Measurements from ENCODE around the gene RFX3.

RFX3 gene

GRCh38 chr9:3262826-3263529, 262.8 kb downstream of the RFX3 start:
- DNase-seq: no peak

GRCh38 chr9:3261484-3261883, 264.3 kb downstream of the RFX3 start:
- no peak for DNase-seq

DNA sequence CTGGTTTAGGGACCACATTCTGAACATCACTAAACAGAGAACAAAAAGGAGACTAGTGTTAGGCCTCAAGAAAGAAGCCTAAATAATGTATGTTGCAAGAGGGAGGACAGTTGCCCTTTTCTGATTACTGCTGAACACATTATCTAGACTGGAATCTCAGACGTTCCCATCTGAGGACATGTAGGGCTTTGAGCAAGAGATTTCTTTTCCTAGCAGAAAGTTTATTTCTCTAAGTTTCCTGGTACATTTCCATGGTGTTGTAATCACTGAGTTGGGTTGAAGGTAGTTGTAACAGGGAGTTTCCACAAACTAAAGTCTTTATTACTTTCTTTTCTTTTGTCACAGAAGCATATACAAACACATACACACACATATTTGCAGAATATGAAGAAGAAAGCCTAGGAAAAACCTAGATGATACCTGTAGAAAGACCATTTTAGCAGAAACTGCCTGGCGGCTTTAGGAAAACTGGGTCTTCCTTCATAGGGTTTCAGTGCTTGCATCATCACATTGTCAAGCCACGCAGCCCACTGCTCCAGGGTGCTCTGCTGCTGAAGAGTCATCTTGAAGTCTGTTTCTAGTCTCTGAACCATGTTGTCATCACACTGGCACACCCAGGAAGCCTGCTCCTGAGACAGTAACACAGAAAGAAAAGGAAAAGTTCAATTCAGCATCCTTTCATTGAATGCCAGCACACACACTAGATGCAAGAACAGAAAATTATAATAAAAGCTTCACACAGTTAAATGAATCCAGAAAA, 269.1 kb downstream of the RFX3 start:
- DNase-seq: no peak

DNA sequence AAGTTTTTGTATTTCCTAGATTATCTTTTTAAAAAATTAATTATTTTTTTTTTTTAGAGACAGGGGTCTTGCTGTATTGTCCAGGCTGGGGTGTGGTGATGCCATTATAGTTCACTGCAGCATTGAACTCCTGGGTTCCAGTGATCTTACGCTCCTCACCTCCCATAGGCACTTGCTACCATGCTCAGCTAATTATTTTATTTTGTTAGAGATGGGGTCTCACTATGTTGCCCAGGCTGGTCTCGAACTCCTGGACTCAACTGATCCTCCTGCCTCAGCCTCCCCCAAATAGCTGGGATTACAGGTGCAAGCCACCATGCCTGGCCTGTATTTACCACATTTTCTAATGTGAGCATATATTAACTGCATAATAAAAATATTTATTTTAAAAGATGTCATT, 274.5 kb downstream of the RFX3 start:
- no peak for DNase-seq

DNA sequence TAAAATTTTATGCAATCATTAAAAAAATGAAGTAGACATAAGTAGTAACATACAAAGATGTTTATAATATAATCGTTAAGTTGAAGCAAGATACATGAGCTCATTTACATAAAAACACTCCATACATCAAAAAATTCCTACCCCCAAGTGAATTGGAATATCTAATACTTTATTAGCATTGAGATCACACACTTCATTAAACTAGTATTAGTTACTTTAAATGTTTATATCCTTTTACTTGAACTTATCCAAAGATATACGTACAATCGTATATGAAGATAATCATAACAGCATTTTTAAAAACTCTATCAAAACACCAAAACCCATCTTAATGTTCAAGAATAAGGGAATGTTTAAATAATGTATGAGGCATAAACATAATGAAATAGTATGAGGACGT, 275.1 kb downstream of the RFX3 start:
- no peak for DNase-seq

GRCh38 chr9:3247211-3247610, 278.6 kb downstream of the RFX3 start:
- DNase-seq: no peak

DNA sequence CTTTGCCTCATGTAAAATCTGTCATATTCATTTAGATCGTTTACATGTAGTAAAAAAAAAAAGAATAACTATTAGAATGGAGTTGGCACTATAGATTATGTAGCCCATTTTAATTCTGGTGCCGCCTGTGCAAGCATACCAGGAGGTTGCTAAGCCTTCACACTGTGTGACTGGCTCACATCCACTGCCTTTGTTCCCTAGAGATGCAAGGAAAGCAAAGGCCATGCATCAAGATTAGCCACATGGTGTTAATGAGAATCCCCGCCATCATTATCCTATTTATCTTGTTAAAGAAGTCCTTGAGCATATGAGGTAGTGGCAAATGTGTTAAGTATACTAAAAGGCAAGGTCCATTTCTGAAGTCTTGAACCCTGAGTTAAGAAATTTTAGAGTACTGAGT, 279.6 kb downstream of the RFX3 start:
- no peak for DNase-seq

- DNase-seq: no peak
Measured at GRCh38 chr9:3244963-3245653, 280.7 kb downstream of the RFX3 start.

GRCh38 chr9:3243683-3244082, 282.1 kb downstream of the RFX3 start:
- peak; percentile 3 for DNase-seq

- no peak for DNase-seq
Measured at GRCh38 chr9:3241290-3241689, 284.5 kb downstream of the RFX3 start.

GRCh38 chr9:3240656-3241268, 285.0 kb downstream of the RFX3 start:
- peak; percentile 42 for DNase-seq

GRCh38 chr9:3239240-3239639, 286.6 kb downstream of the RFX3 start:
- no peak for DNase-seq

- no peak for DNase-seq
Measured at GRCh38 chr9:3238236-3238635, 287.6 kb downstream of the RFX3 start.

- DNase-seq: no peak
Measured at GRCh38 chr9:3237121-3237520, 288.7 kb downstream of the RFX3 start.

DNA sequence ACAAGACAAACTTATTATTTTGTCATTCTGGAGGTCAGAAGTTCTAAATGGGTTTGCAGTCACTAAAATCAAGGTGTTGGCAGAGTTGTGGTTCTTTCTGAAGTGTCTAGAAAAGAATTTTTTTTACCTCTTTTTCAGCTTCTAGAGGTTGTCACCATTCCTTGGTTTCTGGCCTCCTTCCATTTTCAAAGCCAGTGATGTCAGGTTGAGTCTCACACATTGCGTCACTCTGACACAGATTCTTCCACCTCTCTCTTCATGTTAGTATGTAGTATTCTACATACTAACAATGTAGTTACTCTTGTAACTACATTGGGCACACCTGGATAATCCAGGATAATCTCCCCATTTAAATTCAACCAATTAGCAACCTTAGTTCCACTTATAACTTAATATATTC, 290.3 kb downstream of the RFX3 start:
- DNase-seq: no peak

DNA sequence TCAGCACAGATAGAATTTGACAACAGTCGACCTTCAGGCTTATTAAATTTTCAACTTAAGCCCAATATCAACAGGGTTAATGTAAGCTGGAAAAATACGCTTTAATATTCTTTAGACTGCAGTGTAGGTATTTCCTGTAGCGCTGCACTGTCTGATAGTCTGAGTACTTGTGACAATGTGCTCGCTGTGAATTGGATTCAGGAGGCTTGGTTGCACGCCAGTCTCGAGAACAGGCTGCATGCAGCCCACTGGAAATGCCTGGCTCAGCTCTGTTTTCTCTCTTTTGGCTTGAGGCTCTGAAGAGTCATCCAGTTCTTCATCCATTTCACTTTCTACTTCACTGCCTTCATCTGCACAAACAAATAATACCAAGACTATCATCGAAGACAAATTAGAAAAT, 300.9 kb downstream of the RFX3 start:
- DNase-seq: no peak

GRCh38 chr9:3215658-3216057, 310.1 kb downstream of the RFX3 start:
- DNase-seq: no peak

DNA sequence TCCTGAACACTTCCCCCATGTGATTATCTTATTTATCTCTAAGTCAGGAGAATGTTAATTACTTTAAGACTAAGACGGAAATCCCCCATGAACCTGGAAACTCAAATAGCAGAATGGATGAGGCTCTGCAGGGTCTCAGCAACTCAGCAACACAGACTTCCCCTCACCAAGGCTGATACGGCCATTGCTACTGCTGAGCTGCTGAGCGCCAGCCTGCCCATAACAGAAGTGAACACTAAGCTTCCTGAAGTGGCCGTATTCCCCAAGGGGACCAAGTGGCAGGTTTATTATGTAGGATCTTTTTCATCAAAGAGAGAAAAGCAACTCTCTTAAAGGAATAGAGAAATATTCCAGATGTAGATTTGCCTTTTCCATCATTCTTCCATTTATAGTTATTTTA, 311.1 kb downstream of the RFX3 start:
- DNase-seq: no peak

GRCh38 chr9:3205421-3206095, 320.2 kb downstream of the RFX3 start:
- DNase-seq: no peak

- DNase-seq: no peak
Measured at GRCh38 chr9:3200331-3200774, 325.4 kb downstream of the RFX3 start.

- no peak for DNase-seq
Measured at GRCh38 chr9:3193791-3194190, 332.0 kb downstream of the RFX3 start.

- DNase-seq: no peak
Measured at GRCh38 chr9:3191715-3192114, 334.1 kb downstream of the RFX3 start.
